HepG2 (cell line): Measurements from ENCODE around the gene SKI. TPM values are rescaled to one million over a fixed set of nuclear protein-coding genes. Genes with fewer than 3 reads are reported as not detected.

Experiments
- CBFB ChIP-seq: sonication (generic); formaldehyde crosslinking; IDR thresholded peaks from 2 replicates; pipeline ENCODE4 v1.4.0; 2020; ENCODE audit warnings: missing genetic modification reagents
- CENPT ChIP-seq: sonication (generic); formaldehyde crosslinking; IDR thresholded peaks from 2 replicates; pipeline ENCODE4 v1.8.0; 2022; ENCODE audit warnings: low read depth, mild to moderate bottlenecking, moderate library complexity, missing genetic modification reagents
- E2F5 ChIP-seq: sonication (generic); formaldehyde crosslinking; conservative IDR thresholded peaks from 2 replicates; pipeline ENCODE4 v1.4.0; 2020; ENCODE audit warnings: missing genetic modification reagents
- FUBP1 ChIP-seq: sonication (generic); formaldehyde crosslinking; IDR thresholded peaks from 2 replicates; pipeline ENCODE4 v1.5.1; 2020; ENCODE audit warnings: missing genetic modification reagents, mild to moderate bottlenecking, borderline replicate concordance
- HOXA7 ChIP-seq: sonication (generic); formaldehyde crosslinking; IDR thresholded peaks from 2 replicates; pipeline ENCODE4 v1.8.1; 2022; ENCODE audit warnings: mild to moderate bottlenecking, missing genetic modification reagents, moderate library complexity
- ISX ChIP-seq: sonication (generic); formaldehyde crosslinking; conservative IDR thresholded peaks from 2 replicates; pipeline ENCODE4 v1.5.0; 2020; ENCODE audit warnings: missing genetic modification reagents
- JDP2 ChIP-seq: sonication (generic); formaldehyde crosslinking; IDR thresholded peaks from 2 replicates; pipeline ENCODE4 v1.8.1; 2022; ENCODE audit warnings: missing genetic modification reagents, borderline replicate concordance
- MLLT10 ChIP-seq: sonication (generic); formaldehyde crosslinking; IDR thresholded peaks from 2 replicates; pipeline ENCODE4 v1.4.0; 2020; ENCODE audit warnings: missing genetic modification reagents
- MTF2 ChIP-seq: sonication (generic); formaldehyde crosslinking; IDR thresholded peaks from 2 replicates; pipeline ENCODE4 v1.5.0; 2020; ENCODE audit warnings: missing genetic modification reagents, borderline replicate concordance
- MXI1 ChIP-seq: IDR thresholded peaks from 3 replicates; pipeline ENCODE4 v1.6.1; 2012; ENCODE audit warnings: low read depth, low read length, inconsistent platforms, borderline replicate concordance
- NFE2 ChIP-seq: sonication (generic); formaldehyde crosslinking; IDR thresholded peaks from 2 replicates; pipeline ENCODE4 v1.4.0; 2020; ENCODE audit warnings: missing genetic modification reagents
- NFYC ChIP-seq: IDR thresholded peaks from 2 replicates; pipeline ENCODE4 v1.6.1; 2016; ENCODE audit warnings: missing genetic modification reagents, missing compliant biosample characterization
- ONECUT2 ChIP-seq: sonication (generic); formaldehyde crosslinking; IDR thresholded peaks from 2 replicates; pipeline ENCODE4 v1.4.0; 2020; ENCODE audit warnings: missing genetic modification reagents
- PCBP2 ChIP-seq: fragments of 200-400 bp; formaldehyde crosslinking; optimal IDR thresholded peaks from 2 replicates; pipeline ENCODE3; 2018; ENCODE audit warnings: low read length, low read depth; ENCODE audit not compliant: poor library complexity, severe bottlenecking
- SALL2 ChIP-seq: sonication (generic); formaldehyde crosslinking; IDR thresholded peaks from 2 replicates; pipeline ENCODE4 v1.8.1; 2023; ENCODE audit warnings: mild to moderate bottlenecking, missing genetic modification reagents, inconsistent platforms
- SMARCE1 ChIP-seq: fragments of 450-650 bp; IDR thresholded peaks from 2 replicates; pipeline ENCODE4 v1.6.1; 2017; ENCODE audit warnings: borderline replicate concordance
- SNAI1 ChIP-seq: sonication (generic); formaldehyde crosslinking; IDR thresholded peaks from 2 replicates; pipeline ENCODE4 v1.5.0; 2020; ENCODE audit warnings: mild to moderate bottlenecking, missing genetic modification reagents, borderline replicate concordance
- TOPORS ChIP-seq: sonication (generic); formaldehyde crosslinking; IDR thresholded peaks from 2 replicates; pipeline ENCODE4 v1.8.0; 2023; ENCODE audit warnings: mild to moderate bottlenecking, missing genetic modification reagents
- ZMYM3 ChIP-seq: sonication (generic); formaldehyde crosslinking; IDR thresholded peaks from 2 replicates; pipeline ENCODE4 v1.5.1; 2020; ENCODE audit warnings: mild to moderate bottlenecking, missing genetic modification reagents
- ZNF205 ChIP-seq: IDR thresholded peaks from 2 replicates; pipeline ENCODE4 v1.6.1; 2018; ENCODE audit warnings: missing biosample characterization, missing genetic modification reagents
- ZNF546 ChIP-seq: sonication (generic); formaldehyde crosslinking; conservative IDR thresholded peaks from 2 replicates; pipeline ENCODE4 v1.8.1; 2023; ENCODE audit warnings: mild to moderate bottlenecking, missing genetic modification reagents
- ZNF570 ChIP-seq: sonication (generic); formaldehyde crosslinking; IDR thresholded peaks from 2 replicates; pipeline ENCODE4 v1.4.0; 2020; ENCODE audit warnings: mild to moderate bottlenecking, missing genetic modification reagents, borderline replicate concordance
- polyA plus RNA-seq, 8 experiments: library from polyadenylated mRNA; depleted of rRNA in 3 of 8; stranded (reverse) in 7 of 8; unstranded in 1 of 8; fragments of >200 nt; fragmentation: Illumina TruSeq in 4 of 8; extraction: Trizol in 4 of 8; gene quantifications; 2 replicates each; pipeline versions ENCODE4 v1.2.1 to v1.2.3, GENCODE V29; 2011 to 2016; ENCODE audit warnings: low read depth in 4 of 8, missing spikeins in 1 of 8, mixed read lengths in 1 of 8; ENCODE audit not compliant: insufficient read depth in 1 of 8
- total RNA-seq, 5 experiments: library from RNA; depleted of rRNA; stranded (reverse); fragments of >200 nt; fragmentation: Illumina TruSeq; extraction: Trizol; gene quantifications; 2 replicates each; pipeline ENCODE4 v1.2.3, GENCODE V29; 2016; ENCODE audit warnings: low read depth in 1 of 5
- TF ChIP-seq, protein P1 (sequence below): sonication (generic); formaldehyde crosslinking; IDR thresholded peaks from 2 replicates; pipeline ENCODE4 v1.4.0; 2020; ENCODE audit warnings: missing genetic modification reagents, borderline replicate concordance

SKI gene
- total and polyA plus RNA-seq, 2 of the 13 experiments (the other 11 are each of a cell fraction or from before 2014, with no cell fraction given): 4.7 to 6.9 TPM

GRCh38 chr1:2232255-2232915, 4.3 kb downstream of the SKI start (continued):
- no peak for TF ChIP-seq FUBP1
- TF ChIP-seq TOPORS (CRISPR knock-in tag): no peak
- TF ChIP-seq, protein P1, sequence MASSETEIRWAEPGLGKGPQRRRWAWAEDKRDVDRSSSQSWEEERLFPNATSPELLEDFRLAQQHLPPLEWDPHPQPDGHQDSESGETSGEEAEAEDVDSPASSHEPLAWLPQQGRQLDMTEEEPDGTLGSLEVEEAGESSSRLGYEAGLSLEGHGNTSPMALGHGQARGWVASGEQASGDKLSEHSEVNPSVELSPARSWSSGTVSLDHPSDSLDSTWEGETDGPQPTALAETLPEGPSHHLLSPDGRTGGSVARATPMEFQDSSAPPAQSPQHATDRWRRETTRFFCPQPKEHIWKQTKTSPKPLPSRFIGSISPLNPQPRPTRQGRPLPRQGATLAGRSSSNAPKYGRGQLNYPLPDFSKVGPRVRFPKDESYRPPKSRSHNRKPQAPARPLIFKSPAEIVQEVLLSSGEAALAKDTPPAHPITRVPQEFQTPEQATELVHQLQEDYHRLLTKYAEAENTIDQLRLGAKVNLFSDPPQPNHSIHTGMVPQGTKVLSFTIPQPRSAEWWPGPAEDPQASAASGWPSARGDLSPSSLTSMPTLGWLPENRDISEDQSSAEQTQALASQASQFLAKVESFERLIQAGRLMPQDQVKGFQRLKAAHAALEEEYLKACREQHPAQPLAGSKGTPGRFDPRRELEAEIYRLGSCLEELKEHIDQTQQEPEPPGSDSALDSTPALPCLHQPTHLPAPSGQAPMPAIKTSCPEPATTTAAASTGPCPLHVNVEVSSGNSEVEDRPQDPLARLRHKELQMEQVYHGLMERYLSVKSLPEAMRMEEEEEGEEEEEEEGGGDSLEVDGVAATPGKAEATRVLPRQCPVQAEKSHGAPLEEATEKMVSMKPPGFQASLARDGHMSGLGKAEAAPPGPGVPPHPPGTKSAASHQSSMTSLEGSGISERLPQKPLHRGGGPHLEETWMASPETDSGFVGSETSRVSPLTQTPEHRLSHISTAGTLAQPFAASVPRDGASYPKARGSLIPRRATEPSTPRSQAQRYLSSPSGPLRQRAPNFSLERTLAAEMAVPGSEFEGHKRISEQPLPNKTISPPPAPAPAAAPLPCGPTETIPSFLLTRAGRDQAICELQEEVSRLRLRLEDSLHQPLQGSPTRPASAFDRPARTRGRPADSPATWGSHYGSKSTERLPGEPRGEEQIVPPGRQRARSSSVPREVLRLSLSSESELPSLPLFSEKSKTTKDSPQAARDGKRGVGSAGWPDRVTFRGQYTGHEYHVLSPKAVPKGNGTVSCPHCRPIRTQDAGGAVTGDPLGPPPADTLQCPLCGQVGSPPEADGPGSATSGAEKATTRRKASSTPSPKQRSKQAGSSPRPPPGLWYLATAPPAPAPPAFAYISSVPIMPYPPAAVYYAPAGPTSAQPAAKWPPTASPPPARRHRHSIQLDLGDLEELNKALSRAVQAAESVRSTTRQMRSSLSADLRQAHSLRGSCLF (CRISPR knock-in tag): no peak
- no peak; the same call in 1 of the 2 replicates for TF ChIP-seq SNAI1 (CRISPR knock-in tag)
- TF ChIP-seq PCBP2: no peak
- TF ChIP-seq MLLT10 (CRISPR knock-in tag): no peak
- TF ChIP-seq ZMYM3 (CRISPR knock-in tag): no peak; the same call in 1 of the 2 replicates
- no peak for TF ChIP-seq HOXA7 (CRISPR knock-in tag)
- TF ChIP-seq JDP2 (CRISPR knock-in tag): no peak; the same call in 1 of the 2 replicates
- no peak for TF ChIP-seq ZNF546 (CRISPR knock-in tag)
- no peak for TF ChIP-seq SALL2 (CRISPR knock-in tag)
- peak; percentile 46; the same call in 1 of the 3 replicates for TF ChIP-seq MXI1
- no peak for TF ChIP-seq MTF2 (CRISPR knock-in tag)
- TF ChIP-seq ZNF205 (CRISPR knock-in tag): peak; percentile 51; the same call in 1 of the 2 replicates
- no peak for TF ChIP-seq NFE2 (CRISPR knock-in tag)
- no peak for TF ChIP-seq CBFB (CRISPR knock-in tag)
- TF ChIP-seq ISX (CRISPR knock-in tag): no peak
- TF ChIP-seq CENPT (CRISPR knock-in tag): no peak
- no peak for TF ChIP-seq SMARCE1
- no peak for TF ChIP-seq ZNF570 (CRISPR knock-in tag)
- no peak for TF ChIP-seq NFYC (CRISPR knock-in tag)
- TF ChIP-seq ONECUT2 (CRISPR knock-in tag): peak; percentile 93
- TF ChIP-seq E2F5 (CRISPR knock-in tag): no peak
